HG02623 (cell line): Measurements from ENCODE around the gene DDX59.

Experiments used
- ATAC-seq: cut with Tn5 transposase; IDR thresholded peaks from one replicate; pipeline ENCODE4 v1.9.1; 2021; ENCODE audit warnings: moderate library complexity; ENCODE audit not compliant: unreplicated experiment

The DDX59 gene

DNA sequence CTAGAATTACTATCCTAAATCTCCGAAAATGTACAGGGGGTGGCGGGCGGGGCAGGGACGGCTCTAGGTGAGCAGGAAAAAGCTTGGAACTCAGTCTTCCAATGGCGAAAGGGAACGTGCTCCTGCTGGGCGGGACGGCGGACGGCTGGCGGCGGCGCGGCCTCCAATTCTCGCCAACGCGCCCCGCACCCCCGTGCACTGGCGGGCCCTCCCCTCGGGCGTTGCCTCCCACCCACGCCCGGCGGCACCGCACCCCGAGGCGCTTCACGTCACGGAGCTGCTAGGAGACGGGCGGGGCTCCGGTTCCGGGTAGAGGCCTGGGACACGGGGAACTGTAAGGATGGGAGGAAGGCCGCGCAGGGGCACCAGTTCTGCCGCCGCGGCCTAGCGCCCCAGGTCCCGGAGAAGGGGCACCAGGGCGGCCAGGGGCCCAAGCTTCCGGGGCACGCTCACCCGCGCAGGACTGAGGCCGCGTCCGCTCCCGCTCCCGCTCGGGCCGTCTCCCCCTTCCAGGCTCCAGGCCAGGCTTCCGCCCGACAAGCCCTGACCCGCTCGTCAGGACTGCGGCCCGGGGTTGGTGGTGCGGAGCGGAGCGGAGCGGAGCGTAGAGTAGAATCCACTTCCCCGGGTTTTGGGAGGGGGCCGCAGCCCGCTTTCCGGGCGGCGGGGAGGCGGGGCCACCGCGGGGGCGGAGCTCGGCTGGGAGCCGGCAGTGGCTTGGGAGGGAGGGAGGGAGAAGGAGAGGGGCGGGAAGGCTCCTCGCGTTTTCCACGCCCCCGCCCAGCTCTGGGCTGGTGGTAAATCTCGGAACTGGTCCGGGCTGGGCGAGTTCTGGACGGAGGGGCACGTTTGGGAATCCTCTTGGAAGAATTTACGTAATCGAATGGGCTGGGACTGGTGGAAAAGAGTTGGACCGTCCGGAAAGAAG, at the start of gene DDX59:
Gene DDX59 (minus strand): TSS at position 594 of the 928 bp plus-strand sequence. CDS start 3,167 bp downstream, outside the sequence.
- ATAC-seq: peak; percentile 78

DNA sequence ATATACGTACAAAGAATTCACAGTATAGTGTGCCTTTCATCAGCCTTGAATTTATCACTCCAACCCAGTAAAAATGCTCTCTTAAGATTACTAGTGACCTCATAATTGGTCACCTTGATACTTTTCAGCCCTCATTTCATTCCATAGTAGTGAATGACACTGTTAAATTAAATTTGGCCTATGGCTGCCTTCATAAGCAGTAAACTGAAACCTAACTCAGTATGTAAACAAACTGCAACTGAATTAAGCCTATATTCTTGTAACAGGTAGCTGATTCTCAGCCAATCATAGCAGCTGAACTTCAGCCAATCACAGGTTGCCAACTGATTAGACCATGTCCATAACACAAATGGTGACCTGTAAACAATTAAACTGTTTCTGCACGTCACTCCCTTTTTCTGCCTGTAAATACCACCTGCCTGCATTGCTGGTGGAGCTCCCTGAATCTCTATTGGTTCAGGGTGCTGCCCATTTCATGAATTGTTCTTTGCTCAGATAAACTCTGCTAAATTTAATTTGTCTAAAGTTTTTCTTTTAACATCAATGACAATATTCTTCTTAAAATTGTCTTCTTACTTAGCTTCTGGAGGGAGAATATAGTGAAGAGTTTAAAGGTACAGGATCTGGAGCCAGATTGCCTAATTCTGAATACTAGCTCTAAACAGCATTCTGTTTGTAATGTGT, 44.9 kb upstream of the DDX59 start:
- no peak for ATAC-seq

DNA sequence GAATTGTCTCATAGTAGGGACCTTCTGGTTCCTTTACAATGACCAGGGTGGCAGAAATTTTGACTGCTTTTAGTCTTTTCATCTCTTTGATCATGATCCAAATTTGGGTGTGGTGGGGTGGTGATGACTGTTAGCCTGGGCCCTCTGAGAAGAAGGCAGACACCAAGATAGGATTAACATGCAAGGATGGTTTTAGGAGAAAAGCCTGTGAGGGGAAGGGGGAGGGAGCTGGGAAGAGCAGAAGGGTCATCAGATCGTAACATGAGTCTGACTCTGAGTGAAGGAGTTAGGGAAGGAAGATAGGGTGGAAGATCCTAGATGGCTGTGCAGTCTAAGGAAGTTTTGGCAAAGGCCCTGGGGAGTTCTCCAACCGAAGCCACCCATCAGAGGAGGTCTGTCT, 40.5 kb upstream of the DDX59 start:
- no peak for ATAC-seq

DNA sequence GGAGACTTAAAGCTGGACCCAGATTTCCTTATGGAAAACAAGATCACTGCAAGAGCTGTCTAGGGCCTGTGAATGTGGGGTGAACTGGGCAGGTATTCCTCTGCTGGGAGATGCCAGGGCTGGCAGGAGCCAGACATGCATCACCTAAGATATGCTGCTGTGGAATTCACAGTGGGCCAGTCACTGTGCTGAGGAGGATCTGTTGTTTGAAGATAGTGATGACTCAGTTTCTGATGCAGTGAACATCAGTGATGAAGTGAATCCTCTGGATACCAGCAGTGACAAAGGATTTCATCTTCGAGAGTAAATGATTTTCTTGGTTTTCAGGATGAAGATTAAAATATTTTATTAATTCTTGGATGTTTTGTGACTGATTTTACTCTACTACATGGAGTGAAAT, 39.1 kb upstream of the DDX59 start:
- ATAC-seq: no peak

DNA sequence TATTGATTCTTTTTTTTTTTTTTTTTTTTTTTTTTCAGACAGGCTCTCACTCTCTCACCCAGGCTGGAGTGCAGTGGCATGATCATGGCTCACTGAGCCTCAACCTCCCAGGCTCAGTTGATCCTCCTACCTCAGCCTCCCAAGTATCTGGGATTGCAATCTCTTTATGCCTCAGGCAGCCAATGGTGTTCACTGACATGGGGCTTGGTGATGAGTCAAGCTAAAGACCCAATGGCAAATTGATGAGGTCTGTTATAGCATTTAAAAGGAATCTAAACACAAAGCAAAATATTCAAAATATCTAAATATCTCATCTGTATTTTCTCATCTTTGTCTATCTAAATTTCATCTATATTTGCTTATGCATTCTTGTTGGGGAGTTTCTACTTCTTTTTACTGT, 38.5 kb upstream of the DDX59 start:
- ATAC-seq: no peak

DNA sequence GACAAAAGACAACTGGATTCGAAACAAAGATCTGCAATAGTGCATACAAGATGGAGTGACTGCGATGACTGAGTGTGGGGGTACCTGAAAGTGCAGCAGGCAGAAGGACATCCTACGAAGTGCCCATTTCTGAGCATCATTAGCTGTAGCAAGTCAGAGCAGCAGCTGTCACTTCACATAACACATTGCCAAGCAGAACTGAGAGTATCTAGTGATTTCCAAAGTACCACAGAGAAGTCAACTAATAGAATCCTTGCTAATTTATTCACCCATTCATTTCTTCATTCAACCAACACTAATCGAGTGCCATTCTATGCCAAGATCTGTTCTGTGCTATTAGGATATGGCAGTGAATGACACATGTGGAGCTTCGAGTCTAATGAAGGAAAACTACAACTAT, 37.4 kb upstream of the DDX59 start:
- no peak for ATAC-seq

DNA sequence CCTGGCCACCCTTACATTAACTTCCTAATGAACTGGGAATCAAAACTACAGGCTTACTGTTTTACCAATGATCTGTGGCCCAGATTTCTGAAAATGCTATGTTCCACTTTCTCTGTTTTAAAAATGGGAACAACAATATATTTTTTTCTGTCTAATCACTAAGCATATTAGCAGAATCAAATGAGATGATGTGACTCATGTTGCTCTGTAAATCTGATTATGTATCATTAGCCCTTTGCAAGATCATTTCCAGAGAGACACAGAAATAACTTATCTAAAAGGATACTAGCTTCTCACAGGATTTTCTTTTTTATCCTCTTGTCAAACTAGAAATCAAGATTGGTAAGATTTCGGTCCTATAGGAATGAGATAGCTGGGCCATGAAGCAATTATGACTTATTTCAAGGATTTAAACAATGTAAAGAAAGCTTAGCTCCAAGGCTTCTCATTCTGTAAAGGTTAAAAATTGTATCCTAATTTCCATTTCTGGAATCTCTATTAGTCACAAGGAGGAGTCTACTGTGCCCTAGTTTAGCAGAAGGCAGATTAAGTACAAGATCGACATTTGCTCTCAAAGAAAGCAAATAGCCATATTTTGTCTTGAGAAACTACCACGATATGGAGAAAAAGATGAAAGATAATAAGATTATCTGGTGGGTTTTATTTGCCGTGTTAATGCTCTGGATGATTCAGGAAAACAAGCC, 36.6 kb upstream of the DDX59 start:
- ATAC-seq: no peak

DNA sequence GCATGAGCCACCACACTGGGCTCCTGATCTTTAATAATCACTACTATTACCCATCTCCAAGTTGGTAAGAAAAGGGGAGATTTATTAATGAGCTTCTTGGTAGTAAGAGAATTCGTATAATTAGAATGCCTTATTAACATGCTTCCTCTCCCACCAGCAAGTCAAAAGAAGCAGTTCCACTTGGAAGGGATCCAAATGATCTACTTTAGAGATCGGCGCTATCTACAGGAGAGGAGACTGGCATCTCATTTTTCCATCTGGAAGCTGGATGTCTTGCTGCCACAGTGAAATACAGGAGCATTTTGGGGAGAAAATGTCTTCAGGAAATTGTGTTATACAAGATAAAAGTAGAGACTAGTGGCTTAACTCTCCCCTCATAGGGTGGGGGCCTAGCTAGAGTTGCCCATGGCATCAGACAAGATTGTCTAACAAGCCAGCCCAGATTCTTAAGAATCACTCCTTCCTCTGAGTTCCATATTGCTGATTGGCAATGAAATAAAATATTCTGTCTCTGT, 35.3 kb upstream of the DDX59 start:
- ATAC-seq: no peak

DNA sequence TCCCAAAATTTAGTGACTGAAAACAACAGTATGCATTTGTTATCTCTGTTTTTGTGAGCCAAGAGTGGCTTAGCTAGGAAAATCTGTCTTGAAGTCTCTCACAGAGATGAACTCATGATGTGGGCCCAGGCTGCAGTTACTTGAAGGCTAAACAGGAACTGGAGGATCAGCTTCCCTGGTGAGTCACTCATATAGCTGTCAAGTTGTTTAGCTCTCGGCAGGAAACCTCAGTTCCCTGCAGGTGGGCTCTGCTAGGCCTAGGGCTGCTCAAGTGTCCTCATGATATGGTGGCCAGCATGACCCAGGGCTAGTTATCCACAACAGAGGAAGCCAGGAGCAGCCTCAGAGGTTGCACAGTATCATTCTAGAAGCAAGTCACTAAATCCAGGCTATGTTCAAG, 30.2 kb upstream of the DDX59 start:
- ATAC-seq: no peak

DNA sequence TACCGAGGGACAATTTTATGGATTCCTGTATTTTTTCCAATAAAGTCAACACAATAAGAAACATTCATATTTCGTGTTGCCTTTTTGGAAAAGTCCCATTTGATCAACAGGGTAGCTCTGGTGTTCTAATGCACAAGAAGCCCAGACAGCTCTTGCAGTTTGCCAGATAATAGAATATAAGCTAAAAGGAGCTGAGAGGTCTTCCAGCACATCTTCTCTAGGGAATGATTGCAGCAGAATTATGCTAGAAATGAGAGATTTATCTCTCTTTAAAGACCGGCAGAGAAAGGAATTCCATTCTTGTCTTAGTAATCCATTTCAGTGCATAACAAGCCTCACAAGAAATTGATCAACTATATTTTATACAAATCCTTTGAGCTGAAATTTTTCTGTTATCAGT, 25.0 kb upstream of the DDX59 start:
- no peak for ATAC-seq

DNA sequence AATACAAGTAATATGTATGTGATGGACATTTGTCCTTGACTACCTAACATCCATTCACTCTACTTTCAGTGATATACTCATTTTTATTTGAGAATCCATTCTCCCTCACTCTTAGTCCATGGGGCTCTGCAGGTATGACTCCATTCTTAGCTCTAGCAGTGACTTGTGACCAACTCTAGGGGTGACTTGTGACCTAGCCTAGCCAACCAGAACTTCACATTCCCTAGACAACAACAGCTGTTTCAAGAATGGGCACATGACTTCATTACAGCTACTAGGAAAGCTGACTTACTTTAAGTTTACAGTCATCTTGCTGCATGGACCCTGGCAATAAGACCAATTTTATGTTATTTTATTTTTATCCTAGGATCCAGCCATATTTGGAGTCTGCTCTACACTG, 23.6 kb upstream of the DDX59 start:
- no peak for ATAC-seq

DNA sequence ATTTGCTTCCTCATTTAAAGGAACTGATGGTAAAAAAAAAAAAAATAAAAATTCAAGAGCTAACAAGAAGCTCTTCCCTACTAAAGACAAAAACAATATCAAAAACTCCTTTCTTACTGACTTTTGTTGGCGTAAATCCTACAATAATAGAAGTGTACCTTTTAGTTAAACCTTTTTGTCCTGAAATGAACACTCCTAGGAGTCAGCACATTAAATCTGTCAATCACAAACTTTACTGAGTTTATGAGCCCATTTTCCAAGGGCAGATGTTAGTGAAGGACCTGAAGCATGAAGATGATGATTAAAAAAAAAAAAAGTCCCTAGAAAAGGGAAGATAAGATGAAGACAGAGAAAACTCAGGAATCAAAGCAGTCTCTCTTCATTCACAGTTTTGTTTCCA, 22.6 kb upstream of the DDX59 start:
- ATAC-seq: no peak

DNA sequence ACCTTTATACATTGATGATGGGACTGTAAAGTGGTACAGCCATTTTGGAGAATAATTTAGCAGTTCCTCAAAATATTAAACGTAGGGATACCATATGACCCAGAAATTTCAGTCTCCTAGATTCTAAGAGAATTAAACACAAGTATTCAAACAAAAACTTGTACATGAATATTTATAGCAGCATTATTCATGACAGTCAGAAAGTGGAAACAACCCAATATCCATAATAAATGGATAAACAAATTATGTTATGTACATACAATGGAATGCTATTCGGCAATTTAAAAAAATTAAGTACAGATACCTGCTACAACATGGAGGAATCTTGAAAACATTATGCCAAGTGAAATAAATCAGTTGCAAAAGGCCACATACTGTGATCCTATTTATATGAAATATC, 16.9 kb upstream of the DDX59 start:
- ATAC-seq: no peak

DNA sequence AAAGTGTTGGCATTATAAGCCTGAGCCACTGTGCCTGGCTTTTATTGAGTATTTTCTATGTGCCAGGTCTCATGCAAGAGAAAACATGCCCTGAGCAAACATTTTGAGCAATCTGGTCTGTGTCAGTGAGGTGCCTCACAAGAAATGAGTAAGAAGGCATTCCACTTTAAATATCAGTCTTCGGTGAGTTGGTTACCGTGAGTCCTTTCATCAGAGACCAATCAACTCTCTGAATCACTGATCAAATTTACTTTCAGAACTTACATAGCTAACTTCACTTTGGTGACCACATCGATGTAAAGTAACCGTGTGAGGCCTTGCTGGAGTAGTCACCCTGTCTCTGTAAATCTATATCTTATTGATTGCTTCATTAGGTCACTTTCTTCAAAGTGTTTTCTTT, 14.3 kb upstream of the DDX59 start:
- ATAC-seq: no peak

DNA sequence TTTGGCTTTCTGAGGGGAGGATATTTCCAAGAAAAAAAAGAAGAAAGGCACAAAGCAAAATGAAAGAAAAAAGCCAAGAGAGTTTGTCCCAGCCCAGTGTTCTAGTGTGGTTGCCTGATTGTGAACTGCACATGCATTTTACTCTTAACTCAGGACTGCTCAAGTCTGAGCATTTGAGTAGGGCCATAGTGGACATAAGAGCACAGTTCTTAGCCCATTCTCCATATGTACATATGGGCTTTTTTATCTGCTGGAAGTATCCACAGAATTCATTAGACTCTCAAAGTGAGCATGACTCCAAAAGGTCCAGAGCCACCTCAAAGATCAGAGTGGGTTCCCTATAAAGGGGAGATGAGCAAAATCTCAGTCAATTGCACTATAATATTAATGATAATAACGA, 13.6 kb upstream of the DDX59 start:
- ATAC-seq: no peak

DNA sequence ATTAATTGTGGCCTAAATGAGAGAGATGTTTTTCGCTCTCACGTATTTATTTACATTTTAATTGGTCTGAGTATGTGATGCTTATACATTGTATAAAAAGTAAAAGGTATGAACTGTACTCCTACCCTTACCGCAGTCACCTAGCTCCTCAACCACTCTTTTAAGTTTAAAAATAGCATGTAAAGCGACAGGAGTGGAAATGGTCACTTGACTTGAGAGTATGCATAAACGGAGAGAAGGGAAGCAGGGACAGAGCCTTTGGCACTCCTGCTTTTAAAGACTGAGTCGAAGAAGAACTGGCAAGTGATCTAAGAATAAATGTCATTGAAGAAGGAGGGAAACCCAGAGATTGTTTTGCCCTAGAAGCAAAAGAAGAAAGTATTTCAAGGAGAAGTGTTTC, 11.5 kb upstream of the DDX59 start:
- ATAC-seq: no peak

DNA sequence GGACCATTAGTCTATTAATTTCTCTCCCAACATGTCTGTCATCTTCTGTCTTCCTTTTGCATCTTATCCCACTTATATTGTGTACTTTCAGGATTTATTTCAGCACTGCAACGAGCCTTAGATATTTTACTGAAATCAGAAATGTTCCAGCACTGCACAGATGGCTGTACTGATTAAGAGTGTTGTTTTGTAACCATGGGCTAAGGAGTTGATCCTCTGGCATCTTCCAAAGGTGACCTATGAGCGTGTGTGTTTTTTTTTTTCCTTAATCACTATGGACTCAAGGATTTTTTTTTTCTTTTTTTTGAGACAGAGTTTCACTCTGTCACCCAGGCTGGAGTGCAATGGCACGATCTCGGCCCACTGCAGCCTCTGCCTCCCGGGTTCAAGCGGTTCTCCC, 7.1 kb upstream of the DDX59 start:
- ATAC-seq: no peak

DNA sequence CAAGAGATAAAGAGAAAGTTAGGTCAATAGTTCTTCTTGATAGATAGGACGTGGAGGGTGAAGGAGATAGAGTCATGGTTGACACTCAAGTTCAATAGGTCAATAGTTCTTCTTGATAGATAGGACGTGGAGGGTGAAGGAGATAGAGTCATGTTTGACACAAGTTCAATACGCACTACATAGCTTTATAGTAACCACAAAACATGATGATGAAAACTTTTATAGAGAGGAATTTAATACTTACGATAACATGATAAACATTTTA, 5.8 kb upstream of the DDX59 start:
- no peak for ATAC-seq

DNA sequence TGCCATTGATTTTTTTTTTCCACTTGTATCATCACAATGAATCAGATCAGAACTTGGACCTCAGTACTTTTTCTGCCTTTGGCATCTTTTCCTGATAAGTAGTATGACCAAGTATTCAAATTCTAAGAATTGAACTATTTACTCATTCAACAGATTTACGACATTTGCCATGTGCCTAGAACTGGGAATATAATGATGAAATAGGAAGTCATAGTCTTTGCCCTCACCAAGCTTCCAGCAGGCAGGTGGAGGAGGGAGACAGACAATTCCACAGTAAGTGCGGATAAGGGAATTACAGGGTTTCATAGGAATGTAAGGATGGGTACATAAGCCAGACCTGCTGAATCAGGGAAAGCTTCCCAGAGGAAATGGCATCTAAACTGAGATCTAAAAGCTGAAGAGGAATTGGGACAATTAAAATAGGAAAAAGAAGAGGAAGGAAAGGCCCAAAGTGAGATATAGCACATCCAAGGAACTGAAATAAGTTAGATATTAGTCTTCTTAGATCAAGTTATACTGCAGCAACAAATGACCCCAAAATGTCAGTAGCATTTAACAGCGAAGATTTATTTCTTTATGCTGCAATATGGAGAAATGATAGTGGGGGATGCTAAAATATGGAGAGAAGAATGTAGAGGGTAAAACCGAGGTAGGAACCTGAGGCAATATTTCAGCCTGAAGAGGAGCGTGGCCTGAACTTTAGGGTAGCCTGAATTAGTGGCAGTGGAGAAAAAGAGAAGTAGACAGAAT, 5.3 kb upstream of the DDX59 start:
- ATAC-seq: no peak

DNA sequence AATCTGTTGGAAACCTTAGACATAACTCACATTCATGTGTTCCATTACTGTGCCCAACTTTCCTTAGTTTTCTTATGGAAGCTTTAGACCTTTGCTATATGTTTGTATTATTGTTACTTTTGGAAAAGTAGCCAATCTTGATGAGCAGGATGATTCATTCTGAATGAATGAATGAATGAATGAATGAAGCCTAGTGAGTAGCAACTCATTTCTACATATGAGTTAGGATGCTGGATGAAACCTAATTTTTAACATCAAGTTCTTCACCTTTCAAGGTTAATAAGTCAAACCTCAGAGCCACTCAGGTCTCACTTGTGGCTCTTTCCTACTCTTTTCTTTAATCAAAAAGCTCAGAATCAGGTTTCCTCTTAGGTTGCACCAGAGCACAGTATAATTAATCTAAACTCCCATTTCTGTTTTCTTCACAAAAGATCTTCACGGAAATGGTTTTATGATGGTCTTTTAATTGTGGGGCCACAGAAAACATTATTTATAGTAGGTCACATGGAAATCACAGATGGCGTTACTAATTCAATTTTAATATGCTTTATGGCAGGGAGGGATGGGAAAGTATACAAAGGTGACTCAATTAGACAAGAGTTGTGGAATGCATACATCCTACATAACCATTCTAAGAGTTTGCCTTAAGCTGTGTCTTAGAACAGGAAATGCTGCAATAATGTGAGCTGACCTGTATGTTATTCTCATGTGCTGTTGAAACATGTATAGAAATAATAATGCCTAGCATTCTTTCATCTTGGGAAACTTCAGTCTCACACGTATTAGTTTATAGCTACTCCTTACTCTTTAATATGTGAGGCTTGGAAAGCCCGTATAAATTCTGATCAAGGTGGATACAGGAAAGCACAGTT, 4.5 kb upstream of the DDX59 start:
- ATAC-seq: no peak
